OCI-LY7 (cell line): ENCODE results near the gene OPN1LW.

Experiments
- CTCF ChIP-seq: fragments of 200-600 bp; sonication (generic); conservative IDR thresholded peaks from 2 replicates; pipeline ENCODE4 v1.5.1; 2014; ENCODE audit warnings: mild to moderate bottlenecking, antibody characterized with exemption, low read length, moderate library complexity, mixed read lengths
- EZH2phosphoT487 ChIP-seq: fragments of 200-600 bp; sonication (generic); IDR thresholded peaks from 2 replicates; pipeline ENCODE4 v1.6.1; 2018; ENCODE audit warnings: low read depth, borderline replicate concordance, mild to moderate bottlenecking, mixed run types, antibody characterized with exemption, low read length, moderate library complexity, mixed read lengths

GRCh38 chrX:154125391-154126040 lies 18.5 kb upstream of the OPN1LW start:
- TF ChIP-seq CTCF = no peak
- no peak for TF ChIP-seq EZH2phosphoT487
